HG02840 (cell line): ENCODE data around the gene SLC19A3.
"Not testable (repeated sequence)": the region's sequence is repeated elsewhere in the genome, so short reads cannot be mapped to it uniquely, and the experiment has no call there.

Experiments
- ATAC-seq: cut with Tn5 transposase; IDR thresholded peaks from one replicate; pipeline ENCODE4 v1.9.1; 2021; ENCODE audit warnings: mild to moderate bottlenecking, moderate library complexity, moderate number of reproducible peaks; ENCODE audit not compliant: unreplicated experiment, low FRiP score

The SLC19A3 gene

DNA sequence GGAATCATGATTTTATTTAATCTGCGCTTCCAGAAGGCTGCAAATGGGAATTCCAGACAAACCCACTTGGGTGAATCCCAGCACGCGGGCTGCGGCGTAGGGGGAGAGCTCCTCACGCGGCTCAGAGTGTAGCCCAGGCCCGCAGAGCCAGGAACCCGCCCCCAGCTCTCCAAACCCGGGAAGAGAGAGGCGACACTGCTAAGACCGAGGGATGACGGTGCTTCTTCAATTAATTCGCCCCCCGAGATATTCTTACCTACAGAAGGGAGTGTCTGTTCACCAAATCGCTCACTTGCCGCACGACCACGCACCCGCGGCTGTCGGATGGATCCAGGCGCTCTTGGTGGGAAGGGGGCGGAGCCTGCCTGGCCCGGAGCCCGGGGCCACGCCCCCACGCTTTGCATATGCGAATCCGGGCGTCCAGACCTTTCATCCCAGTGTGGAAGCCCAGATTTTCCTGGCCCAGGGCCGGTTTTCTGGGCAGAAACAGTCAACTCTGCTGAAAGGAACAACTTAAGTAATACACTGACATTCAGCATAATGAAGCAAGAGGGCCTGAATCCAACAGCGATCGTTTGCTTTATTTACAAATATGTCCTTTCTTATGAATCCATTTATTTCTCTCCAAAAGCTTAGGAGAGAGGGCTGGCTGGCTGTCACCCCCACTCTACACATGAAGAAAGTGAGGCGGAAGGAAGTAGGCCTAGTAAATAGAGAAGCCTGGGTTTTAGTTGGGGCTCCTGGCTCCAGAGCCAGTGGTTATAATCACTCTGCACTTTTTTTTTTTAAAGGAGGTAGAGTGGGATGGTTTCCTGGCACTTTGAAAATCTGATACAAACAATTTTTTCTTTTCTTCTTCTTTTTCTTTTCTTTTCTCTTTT is at the start of gene SLC19A3:
Gene SLC19A3 (minus strand): TSS at position 342 of the 881 bp plus-strand sequence. CDS start 15,710 bp downstream, outside the sequence.
- no peak for ATAC-seq

DNA sequence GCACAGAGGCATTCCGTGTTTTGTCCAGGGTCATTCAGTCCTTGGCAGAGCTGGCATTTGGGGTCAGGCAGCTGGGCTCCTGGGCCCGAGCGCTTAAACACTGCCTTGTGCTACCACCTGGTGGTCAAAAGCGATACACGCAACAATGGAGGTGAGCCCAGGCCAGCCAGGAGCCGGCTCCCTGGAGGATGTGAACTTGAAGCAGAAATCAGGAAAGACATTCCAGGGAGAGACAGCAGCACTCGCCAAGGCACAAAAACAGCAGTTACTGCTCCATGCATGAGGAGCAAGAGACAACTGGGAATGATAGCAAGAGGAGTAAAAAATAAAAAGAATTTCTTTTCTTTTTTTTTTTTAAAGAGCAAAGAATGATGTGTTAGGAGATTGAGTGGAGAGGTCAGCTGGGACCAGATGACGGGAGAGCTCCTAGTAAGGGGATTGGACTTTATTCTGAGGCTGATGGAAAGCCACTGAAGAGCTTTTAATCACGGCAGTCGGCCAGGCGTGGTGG is 48.6 kb upstream of the SLC19A3 start:
- ATAC-seq, result no peak

DNA sequence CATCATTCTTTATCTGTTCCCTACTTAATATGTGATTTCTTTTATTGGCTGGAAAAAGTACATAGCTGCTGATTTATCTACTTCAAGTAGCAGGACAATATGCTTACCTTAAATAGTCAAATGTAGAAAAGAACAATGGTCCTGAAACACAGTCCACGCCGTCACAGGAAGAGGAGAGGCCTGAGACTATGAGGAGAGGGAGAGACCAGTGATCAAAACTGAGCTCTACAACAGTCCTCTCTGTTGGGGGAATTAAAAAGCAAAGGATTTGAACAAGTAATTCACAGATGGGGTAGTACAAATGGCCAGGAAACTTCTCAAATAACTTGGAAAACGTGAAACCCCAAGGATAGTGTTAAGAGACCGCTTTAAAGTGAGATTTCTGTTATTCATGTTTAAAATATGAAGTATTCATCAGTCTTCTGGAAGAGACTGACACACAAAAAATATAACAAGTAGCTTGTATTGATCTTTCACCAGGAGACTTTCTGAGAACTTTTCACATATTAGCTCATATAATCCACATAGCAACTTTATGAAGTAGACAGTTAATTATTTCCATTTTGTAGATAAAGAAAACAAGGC is 48.1 kb upstream of the SLC19A3 start:
- no peak for ATAC-seq

DNA sequence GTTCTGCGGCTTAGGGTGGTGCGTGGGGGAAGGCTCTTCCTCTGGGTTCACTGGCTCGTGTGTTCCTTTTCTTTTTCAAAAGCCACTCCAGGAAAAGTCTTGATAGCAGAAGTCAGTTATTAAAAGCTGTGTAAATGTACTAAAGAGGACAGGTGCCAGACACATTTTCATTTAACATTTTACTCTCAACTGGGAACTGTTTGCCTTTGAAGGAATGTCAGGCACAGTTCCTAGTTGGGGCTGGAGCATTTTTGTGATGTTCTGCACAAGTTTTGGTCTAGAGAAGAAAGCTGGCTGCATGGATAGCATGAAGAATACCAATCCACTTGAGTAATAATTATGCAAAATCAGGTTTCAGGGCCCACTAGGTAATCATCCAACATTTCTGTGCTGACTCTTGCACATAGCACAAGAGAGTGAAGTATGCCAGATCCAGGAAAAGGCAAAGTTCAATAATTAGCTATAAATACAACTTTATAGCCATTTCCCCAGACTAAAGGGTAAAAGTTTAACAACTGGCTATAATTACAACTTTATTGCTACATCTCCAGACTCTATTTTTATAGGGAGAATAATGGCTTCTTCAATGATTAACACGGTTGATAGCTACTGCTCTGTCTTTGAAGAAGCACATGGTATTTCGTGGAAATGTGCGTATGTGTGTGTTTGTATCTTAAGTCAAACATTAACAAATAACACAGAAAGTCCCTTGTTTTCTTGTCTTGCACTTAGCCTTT is 44.1 kb upstream of the SLC19A3 start:
- ATAC-seq, result no peak

DNA sequence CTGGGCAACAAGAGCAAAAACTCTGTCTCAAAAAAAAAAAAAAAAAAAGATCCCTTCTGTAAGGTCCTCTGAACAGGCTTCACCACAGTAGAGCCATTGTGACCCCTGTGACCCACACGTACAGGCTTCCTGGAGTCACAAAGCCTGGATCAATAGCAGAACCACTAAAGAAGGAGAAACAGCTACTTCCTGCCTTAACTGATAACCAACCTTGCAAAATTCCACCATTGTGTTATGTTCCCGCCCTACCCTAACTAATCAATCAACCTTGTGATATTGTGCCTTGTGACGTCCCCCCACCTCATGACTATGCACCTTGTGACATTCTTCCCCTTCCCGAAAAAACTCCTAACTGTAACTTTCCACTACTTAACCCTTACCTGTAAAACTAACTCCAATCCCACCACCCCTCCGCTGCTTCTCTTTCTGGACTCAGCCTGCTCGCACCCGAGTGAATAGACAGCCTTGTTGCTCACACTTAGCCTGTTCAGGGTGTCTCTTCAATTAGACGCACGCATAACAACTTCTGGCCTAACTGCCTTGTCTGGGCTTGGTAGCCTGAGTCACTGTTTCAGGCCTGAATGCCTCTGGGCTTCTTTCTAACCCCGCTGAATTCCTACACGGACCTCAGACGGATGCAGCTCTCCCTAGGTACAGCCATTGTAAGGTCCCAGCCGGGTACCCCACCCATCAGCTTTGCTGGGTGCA is 41.7 kb upstream of the SLC19A3 start:
- ATAC-seq, result no peak

DNA sequence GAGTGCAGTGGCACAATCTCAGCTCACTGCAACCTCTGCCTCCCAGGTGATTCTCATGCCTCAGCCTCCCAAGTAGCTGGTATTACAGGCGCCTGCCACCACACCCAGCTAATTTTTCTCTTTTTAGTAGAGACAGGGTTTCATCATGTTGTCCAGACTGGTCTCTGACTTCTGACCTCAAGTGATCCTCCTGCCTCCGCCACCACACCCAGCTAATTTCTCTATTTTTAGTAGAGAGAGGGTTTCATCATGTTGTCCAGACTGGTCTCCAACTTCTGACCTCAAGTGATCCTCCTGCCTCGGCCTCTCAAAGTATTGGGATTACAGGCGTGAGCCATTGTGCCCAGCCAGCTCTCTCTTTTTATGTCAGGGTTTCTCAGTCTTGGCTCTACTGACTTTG is 38.4 kb upstream of the SLC19A3 start:
- ATAC-seq, result not testable (repeated sequence)

DNA sequence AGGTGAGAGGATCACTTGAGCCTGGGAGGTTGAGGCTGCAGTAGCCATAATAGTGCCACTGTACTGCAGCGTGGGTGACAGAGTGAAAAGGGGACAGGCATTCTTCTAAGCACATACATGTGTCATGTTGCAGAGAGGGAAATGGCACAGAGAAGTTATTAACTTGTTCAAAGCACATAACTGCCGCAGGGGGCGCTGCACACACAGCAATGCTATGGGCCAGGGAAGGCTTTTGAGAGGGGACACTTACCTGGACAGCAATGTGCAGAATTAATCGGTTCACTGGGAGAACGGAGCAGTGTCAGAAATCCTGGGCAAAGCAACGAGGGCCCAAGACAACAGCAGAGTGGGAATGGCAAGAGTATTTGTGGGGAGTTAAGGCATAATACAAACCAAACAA is 30.3 kb upstream of the SLC19A3 start:
- ATAC-seq, result no peak

DNA sequence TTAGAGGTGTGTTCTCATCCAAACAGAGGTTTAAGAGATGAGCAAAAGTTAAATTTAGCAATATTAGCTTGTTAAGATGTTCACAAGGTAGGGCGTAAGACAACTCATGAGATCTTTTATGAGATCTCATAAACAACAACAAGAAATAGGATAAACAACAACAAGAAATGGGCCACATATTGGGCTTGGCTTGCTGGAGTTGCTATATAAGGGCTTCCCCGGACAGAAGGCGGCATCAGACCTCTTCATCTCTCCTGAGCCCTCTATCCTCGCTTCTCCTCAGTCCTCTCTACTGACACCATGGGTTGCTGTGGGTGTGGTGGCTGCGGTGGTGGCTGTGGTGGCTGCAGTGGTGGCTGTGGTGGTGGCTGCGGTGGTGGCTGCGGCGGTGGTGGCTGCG is 27.8 kb upstream of the SLC19A3 start, which contains the start of gene SCYGR8:
Gene SCYGR8 (plus strand): TSS at position 301 of the 400 bp plus-strand sequence. CDS start 0 bp downstream, at position 301.
- no peak for ATAC-seq

DNA sequence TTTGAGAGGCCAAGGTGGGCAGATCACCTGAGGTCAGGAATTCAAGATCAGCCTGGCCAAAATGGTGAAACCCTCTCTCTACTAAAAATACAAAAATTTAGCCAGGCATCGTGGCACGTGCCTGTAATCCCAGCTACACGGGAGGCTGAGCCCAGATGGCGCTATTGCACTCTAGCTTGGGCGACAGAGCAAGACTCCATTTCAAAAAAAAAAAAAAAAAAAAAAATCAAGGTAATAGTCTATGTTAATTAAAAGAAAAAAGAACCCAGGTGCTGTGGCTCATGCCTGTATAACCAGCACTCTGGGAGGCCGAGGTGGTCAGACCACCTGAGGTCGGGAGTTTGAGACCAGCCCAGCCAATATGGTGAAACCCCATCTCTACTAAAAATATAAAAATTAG is 22.9 kb upstream of the SLC19A3 start:
- not testable (repeated sequence) for ATAC-seq

DNA sequence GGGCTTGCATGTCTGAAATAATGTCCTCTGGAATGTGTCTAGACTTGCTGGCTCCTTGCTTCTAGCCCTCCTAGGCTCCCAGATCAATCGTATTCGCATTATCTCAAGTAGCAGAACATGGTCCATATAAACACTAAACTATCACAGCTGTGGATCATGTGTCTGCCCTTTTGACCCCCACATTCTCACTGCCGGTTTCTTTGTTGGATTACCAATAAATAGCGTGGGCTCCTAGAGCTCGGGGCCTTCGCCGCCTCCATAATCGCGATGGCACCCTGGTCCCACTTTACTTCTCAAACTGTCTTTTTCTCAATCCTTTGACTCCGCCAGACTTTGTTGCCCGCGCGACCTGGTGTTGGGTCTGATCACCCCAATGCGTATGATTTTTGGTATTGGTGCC is 21.5 kb upstream of the SLC19A3 start:
- ATAC-seq, result no peak

DNA sequence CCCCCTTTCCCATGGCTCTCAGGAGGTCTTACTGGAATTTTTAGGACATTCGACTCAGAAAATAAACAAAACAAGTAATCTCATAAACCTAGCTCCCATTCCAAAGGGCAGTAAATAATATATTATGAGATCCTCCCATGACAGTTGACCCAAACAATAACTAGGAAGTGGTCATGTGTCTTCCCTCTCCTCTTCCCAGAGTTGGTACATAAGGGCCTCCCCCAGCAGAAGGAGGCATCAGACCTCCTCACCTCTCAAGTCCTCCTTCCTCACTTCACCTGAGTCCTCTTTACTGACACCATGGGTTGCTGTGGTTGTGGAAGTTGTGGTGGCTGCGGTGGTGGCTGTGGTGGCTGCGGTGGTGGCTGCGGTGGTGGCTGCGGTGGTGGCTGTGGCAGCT is 10.2 kb upstream of the SLC19A3 start, which contains the start of gene SCYGR7:
Gene SCYGR7 (plus strand): TSS at position 301 of the 400 bp plus-strand sequence. CDS start 0 bp downstream, at position 301.
- ATAC-seq, result no peak

DNA sequence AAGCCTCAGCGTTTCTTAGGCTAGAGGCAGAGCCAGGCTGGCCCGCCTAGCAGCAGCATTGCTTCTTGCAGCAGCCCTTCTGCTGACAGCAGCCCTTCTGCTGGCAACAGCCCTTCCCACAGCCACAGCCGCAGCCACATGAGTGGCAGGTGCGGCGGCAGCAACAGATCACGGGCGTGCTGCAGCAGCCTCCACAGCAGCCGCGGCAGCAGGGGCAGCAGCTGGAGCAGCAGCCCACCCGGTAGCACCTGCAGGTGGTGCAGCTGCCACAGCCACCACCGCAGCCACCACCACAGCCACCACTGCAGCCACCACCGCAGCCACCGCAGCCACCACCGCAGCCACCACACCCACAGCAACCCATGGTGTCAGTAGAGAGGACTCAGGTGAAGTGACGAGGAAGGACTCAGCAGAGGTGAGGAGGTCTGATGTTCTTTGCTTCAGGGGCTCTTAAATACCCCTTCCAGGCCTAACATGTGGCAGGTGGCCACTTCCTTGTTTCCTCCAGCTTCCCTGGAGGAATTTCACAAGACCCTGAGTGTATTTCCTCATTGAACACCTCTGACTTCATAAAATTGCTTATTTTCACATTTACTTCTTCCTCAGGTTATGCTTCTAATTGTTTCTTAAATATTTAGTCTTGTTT is 6.7 kb upstream of the SLC19A3 start, which contains the start of gene SCYGR6:
Gene SCYGR6 (minus strand): TSS at position 364 of the 646 bp plus-strand sequence. CDS start 0 bp downstream, at position 364.
- no peak for ATAC-seq

DNA sequence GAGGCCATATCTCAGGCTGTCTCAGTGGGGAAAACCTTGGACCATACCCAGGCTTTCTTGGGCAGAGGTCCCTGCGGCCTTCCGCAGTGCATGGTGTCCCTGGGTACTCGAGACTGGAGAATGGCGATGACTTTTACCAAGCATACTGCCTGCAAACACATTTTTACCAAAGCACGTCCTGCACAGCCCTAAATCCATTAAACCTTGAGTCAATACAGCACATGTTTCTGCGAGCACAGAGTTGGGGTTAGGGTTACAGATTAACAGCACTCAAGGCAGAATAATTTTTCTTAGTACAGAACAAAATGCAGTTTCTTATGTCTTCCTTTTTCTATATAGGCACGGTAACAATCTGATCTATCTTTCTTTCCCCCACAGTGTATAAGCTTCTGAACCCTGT is 5.0 kb upstream of the SLC19A3 start:
- ATAC-seq, result not testable (repeated sequence)

DNA sequence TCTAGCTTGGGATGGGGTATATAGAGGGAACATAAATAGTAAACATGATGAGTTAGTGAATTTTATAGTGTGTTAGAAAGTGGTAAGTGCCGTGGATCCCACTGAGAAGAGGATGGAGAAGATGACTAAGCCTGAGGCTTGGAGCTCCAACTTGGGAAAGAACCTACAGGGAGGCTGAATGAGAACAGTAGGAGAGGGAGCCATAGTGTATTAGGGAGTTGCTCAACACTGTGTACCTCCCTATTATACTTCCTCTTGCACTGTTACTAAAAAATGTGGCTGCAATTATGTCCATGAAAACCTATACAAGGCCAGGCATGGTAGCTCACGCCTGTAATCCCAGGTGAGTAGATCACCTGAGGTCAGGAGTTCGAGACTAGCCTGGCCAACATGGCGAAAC is 2.9 kb upstream of the SLC19A3 start:
- no peak for ATAC-seq

DNA sequence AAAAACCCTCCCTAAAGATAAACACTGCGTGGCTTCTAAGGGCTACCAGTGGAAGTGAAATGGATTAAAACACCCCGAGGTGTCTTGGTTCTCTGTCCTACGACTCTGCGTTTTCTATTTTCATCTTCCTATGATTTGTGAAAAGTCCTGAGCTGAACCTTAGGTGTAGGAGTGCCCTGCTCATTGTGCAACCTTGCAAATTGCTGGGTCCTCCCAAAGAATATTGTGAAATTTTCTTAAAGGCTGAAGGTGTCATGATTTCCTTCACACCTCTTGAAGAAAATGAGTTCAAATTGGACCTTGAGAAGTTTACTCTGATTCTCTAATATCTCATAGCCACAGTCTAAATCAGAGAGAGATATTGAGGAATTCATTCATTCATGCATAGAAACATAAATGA is 1.8 kb upstream of the SLC19A3 start:
- no peak for ATAC-seq

DNA sequence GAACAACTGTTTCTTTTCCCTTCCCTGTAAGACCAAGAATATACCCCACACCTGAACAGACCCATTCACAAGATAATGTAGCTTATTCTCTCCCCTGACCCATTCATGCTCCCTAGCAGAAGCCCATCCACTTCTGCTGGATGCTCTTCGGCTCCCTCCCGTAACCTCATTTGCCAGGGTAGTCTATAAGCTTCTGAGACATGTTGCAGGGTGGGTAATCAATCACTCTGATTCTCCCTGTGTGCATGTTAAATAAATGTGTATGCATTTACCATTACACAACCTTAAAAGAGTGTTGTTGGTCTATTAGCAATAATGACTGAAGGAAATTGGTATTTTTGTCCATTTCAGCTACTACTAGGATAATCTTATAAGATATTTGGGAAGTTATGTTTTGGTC is 1.3 kb downstream of the SLC19A3 start:
- ATAC-seq, result no peak

DNA sequence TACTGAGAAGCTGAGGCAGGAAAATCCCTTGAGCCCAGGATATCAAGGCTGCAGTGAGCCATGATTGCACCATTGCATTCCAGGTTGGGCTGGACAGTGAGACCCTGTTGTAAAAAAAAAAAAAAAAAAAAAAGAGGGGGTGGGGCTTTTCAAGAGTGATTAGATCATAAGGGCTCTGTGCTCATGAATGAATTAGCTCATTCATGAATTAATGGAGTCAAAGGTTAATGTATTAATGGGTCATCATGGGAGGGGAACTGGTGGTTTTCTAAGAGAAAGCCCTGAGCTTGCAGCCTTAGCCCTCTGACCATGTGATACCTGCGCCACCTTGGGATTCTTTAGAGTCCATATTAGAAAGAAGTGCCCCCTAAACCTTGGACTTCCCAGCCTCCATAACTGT is 4.5 kb downstream of the SLC19A3 start:
- ATAC-seq, result no peak

DNA sequence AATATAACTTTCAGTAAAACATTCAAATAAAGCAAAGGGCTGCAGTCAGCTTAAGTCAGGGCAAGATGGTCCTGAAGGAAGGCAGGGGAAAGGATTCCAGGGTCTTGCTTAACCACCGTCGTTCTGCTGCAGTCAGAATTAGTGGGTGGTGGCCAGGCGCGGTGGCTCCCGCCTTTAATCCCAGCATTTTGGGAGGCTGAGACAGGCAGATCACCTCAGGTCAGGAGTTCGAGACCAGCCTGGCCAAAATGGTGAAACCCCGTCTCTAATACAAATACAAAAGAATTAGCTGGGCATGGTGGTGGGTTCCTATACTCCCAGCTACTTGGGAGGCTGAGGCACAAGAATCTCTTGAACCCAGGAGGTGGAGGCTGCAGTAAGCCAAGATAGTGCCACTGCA is 6.8 kb downstream of the SLC19A3 start:
- ATAC-seq, result no peak

DNA sequence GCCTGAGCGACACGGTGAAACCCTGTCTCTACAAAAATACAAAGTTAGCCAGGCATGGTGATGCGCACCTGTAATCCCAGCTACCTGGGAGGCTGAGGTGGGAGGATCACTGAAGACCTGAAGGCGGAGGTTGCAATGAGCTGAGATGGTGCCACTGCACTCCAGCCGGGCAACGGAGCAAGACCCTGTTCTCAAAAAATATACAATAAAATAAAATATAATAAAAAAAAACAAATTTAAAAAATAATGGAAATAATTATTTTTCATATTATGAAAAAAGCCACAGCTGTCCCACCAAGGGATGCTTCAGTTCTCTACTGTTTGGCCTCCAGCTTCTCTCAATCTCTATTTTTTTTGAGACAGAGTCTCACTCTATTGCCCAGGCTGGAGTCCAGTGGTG is 10.4 kb downstream of the SLC19A3 start:
- no peak for ATAC-seq

DNA sequence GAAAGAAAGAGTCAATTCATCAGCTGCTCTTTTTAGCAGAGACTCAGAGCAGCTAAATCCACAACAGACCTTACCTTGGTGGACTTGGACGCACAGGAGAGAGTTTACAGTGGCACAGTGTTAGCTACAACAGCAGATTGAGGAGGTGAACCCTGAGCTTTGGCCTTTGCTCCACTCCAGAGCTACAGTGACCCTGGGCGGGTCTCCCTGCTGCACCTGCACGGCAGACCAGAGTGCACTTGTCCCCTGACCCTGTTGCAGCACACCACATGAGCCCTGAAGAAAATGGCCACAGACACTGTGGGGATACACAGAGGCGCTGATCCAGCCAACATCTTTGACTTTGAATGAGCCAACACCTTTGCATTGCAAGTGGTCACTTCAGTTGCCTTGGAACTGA is 11.0 kb downstream of the SLC19A3 start:
- ATAC-seq, result no peak
